HG02973 (cell line): ENCODE data around the gene ARHGEF7.

Experiments
- ATAC-seq: cut with Tn5 transposase; IDR thresholded peaks from one replicate; pipeline ENCODE4 v1.9.1; 2021; ENCODE audit warnings: moderate library complexity; ENCODE audit not compliant: unreplicated experiment

The ARHGEF7 gene

GRCh38 chr13:111295886-111296285 is 180.8 kb downstream of the ARHGEF7 start:
- no peak for ATAC-seq

GRCh38 chr13:111296417-111296816 is 181.3 kb downstream of the ARHGEF7 start:
- ATAC-seq: no peak

GRCh38 chr13:111298214-111298975 is 183.3 kb downstream of the ARHGEF7 start:
- ATAC-seq: no peak

- ATAC-seq: no peak
Measured at GRCh38 chr13:111302045-111302726, 187.1 kb downstream of the ARHGEF7 start.

- no peak for ATAC-seq
Measured at GRCh38 chr13:111303559-111303958, 188.4 kb downstream of the ARHGEF7 start.

GRCh38 chr13:111304041-111304544 is 189.0 kb downstream of the ARHGEF7 start:
- ATAC-seq: peak; percentile 93

- ATAC-seq: peak; percentile 8
Measured at GRCh38 chr13:111304603-111305289, 189.6 kb downstream of the ARHGEF7 start.

- ATAC-seq: no peak
Measured at GRCh38 chr13:111312944-111313590, 198.0 kb downstream of the ARHGEF7 start.

- ATAC-seq: no peak
Measured at GRCh38 chr13:111313911-111314425, 198.9 kb downstream of the ARHGEF7 start.

- no peak for ATAC-seq
Measured at GRCh38 chr13:111314852-111315251, 199.7 kb downstream of the ARHGEF7 start.

GRCh38 chr13:111315347-111315995 is 200.4 kb downstream of the ARHGEF7 start:
- no peak for ATAC-seq

- no peak for ATAC-seq
Measured at GRCh38 chr13:111316161-111316730, 201.1 kb downstream of the ARHGEF7 start.

- no peak for ATAC-seq
Measured at GRCh38 chr13:111317042-111317550, 202.0 kb downstream of the ARHGEF7 start.

- ATAC-seq: no peak
Measured at GRCh38 chr13:111317571-111318345, 202.6 kb downstream of the ARHGEF7 start.

GRCh38 chr13:111318386-111318785 is 203.3 kb downstream of the ARHGEF7 start:
- no peak for ATAC-seq

- no peak for ATAC-seq
Measured at GRCh38 chr13:111319521-111319920, 204.4 kb downstream of the ARHGEF7 start.

- no peak for ATAC-seq
Measured at GRCh38 chr13:111319998-111320911, 205.1 kb downstream of the ARHGEF7 start, which contains the start of gene TEX29. TEX29 (plus strand) TSS chr13:111320642; CDS start chr13:111320891, 249 bp downstream.
